ENCODE measurements around the gene SPINK1.
"Not testable (repeated sequence)": the region's sequence is repeated elsewhere in the genome, so short reads cannot be mapped to it uniquely, and the experiment has no call there.

Gene SPINK1

GRCh38 chr5:147803926-147804325 is 27.5 kb downstream of the SPINK1 start:
- DNase-seq = no peak

- DNase-seq = not testable (repeated sequence)
These were observed 28.3 kb downstream of the SPINK1 start for GRCh38 chr5:147803161-147803560.

GRCh38 chr5:147801461-147801860 is 30.0 kb downstream of the SPINK1 start:
- no peak for DNase-seq

GRCh38 chr5:147800491-147800890 is 31.0 kb downstream of the SPINK1 start:
- DNase-seq = no peak

- DNase-seq = no peak
These were observed 34.7 kb downstream of the SPINK1 start for GRCh38 chr5:147796556-147797308.

- no peak for DNase-seq
These were observed 40.3 kb downstream of the SPINK1 start for GRCh38 chr5:147791181-147791580.

- DNase-seq = no peak
These were observed 41.7 kb downstream of the SPINK1 start for GRCh38 chr5:147789820-147790219.

GRCh38 chr5:147788023-147788422 is 43.4 kb downstream of the SPINK1 start:
- DNase-seq = no peak

GRCh38 chr5:147786142-147786541 is 45.3 kb downstream of the SPINK1 start:
- no peak for DNase-seq

- no peak for DNase-seq
These were observed 47.1 kb downstream of the SPINK1 start for GRCh38 chr5:147784146-147784987.

- peak; percentile 78 to 85 for DNase-seq
These were observed 49.1 kb downstream of the SPINK1 start, which contains the start of gene JAKMIP2 for GRCh38 chr5:147782110-147783028. TSS of gene JAKMIP2 (minus strand) at chr5:147782728. CDS start at chr5:147671806, 110,922 bp downstream.

GRCh38 chr5:147780924-147781573 is 50.4 kb downstream of the SPINK1 start:
- no peak for DNase-seq

- DNase-seq = no peak
These were observed 51.8 kb downstream of the SPINK1 start for GRCh38 chr5:147779694-147780093.

GRCh38 chr5:147776989-147777388 is 54.5 kb downstream of the SPINK1 start:
- no peak for DNase-seq

Data from stimulated activated CD4-positive, alpha-beta T cell treated with anti-CD3 and anti-CD28 coated beads, Interleukin-2, amount 100 ng/mL, for 24 hours (primary cell).